Measurements from ENCODE around the gene WDR55. TPM values are rescaled to one million over a fixed set of nuclear protein-coding genes. Genes with fewer than 3 reads are reported as not detected.
A peak's percentile ranks its signal among the peaks of the same experiment; 100 is the strongest.
"Not testable (repeated sequence)": the region's sequence is repeated elsewhere in the genome, so short reads cannot be mapped to it uniquely, and the experiment has no call there.

WDR55 gene
- total and polyA plus RNA-seq, 8 donors: 10.2 to 19.2 (median 12.1) TPM

DNA sequence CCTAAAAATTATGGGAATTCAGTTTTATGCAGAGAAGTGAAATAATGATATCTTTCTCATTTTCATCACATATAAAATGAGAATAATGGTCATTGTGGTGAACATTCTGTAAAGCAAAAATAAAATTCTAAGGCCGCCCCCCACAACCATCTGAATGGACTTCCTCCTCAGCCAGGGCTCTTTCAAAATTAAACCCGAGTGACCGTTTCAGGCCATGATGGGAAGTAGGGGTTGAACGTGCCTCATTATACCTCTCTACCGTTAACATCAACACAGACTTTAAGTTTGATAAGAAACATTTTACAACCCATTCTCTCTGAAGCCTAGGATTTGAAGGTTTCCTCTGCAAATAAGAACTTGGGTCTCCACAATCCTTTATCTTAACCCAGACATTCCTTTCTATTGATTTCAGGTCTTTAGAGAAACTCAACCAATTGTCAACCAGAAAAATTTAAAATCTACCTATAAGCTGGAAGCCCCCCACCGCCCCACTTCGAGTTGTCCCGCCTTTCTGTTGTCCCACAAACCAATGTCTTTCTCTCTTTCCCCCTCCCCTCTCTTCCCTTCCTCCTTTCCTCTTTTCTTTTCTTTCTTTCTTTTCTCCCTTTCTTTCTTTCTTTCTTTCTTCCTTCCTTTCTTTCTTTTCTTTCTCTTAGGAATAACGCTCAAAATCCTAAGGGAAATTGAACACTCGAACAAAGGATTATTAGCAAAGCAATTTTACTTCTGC lies 27.2 kb upstream of the WDR55 start:
- Histone ChIP-seq H3K36me3 (no peaks in the 10 kb centered on the region), H3K4me1 (peaks cover 0 to 15% (median 0%) of the 10 kb centered on the region in 3 donors), H3K27me3 (no peaks in the 10 kb centered on the region), H3K4me3 (no peak overlapping the region), H3K9me3 (no peaks in the 10 kb centered on the region), H3K27ac (no peak overlapping the region)
- 77 to 83% methylated on average over 10 of the region's 10 CpGs for WGBS, 2 donors
- intact Hi-C loops (cut with DNase I): loop anchor here in 2 of 3 donors (10.0 kb wide), 2 partner anchors 73 to 273 kb away; partner anchors contain the start of genes APBB3 (in 1 of the 2), SLC35A4 (in 1 of the 2) and SLC4A9 (in 1 of the 2)
- TF ChIP-seq, protein P1, sequence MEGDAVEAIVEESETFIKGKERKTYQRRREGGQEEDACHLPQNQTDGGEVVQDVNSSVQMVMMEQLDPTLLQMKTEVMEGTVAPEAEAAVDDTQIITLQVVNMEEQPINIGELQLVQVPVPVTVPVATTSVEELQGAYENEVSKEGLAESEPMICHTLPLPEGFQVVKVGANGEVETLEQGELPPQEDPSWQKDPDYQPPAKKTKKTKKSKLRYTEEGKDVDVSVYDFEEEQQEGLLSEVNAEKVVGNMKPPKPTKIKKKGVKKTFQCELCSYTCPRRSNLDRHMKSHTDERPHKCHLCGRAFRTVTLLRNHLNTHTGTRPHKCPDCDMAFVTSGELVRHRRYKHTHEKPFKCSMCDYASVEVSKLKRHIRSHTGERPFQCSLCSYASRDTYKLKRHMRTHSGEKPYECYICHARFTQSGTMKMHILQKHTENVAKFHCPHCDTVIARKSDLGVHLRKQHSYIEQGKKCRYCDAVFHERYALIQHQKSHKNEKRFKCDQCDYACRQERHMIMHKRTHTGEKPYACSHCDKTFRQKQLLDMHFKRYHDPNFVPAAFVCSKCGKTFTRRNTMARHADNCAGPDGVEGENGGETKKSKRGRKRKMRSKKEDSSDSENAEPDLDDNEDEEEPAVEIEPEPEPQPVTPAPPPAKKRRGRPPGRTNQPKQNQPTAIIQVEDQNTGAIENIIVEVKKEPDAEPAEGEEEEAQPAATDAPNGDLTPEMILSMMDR (IDR thresholded peaks at IDR 0.05): no peak
- no peak for FAIRE-seq
- no peak for ATAC-seq
- no peak for DNase-seq

GRCh38 chr5:140638898-140639147 lies 25.9 kb upstream of the WDR55 start:
- Histone ChIP-seq H3K4me3 (peak overlapping the region in 3 of 4 donors; percentile 75 to 93 (median 76)), H3K36me3 (peaks cover 0 to 11% (median 0%) of the 10 kb centered on the region in 3 donors), H3K27ac (peak overlapping the region; percentile 56 to 79 (median 71))
- WGBS, 2 donors: 5 to 6% methylated on average over 9 of the region's 9 CpGs
- intact Hi-C loops (cut with DNase I): loop anchor here in 2 of 3 donors (10.0 kb wide), 2 partner anchors 74 to 274 kb away; partner anchors contain the start of genes APBB3 (in 1 of the 2), SLC35A4 (in 1 of the 2) and SLC4A9 (in 1 of the 2)
- not testable (repeated sequence) for DNase-seq, H3K27me3 ChIP-seq, ATAC-seq, H3K9me3 ChIP-seq, H3K4me1 ChIP-seq, FAIRE-seq

DNA sequence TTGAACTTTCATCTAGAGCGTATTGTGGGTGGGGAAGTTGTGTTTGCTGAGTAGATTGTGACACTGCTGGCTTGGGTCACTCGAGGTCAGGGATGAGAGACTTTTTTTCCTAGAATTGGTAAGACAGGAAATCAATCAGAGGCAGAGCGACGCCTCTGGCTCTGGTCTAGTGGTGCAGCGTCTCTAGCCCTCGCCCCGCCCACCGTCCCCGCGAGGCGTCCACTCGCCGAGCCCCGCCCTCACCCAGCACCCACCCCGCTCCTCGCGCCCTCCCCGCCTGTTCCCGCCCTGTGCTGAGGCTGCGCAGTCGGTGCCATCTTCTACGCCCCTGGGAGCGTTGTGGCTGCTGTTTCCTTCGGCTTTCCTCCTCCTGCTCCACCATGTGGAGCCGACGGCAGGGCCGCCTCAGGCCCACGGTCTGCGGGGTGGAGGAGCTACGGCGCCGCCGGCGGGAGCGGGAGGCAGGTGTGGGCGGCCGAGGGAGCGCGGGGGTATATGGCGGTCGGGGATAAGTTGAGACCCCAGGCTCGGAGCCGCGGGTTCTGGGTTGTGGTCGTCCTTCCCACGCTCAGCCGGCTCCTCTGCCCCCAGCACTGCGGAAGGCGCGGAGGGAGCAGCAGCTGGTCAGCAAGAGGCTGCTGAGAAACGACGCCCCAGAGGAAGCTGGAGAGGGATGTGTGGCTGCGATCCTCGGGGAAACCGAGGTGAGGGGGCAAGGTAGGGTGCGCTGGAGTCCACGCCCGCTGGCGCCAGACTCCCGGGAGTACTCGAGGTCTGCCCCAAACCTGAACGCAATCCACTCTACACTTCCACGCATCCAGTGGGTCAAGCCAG lies 25.3 kb upstream of the WDR55 start, which contains the start of gene TMCO6:
Gene TMCO6 (plus strand): TSS at position 304 of the 834 bp plus-strand sequence. CDS start 77 bp downstream, at position 381.
- Histone ChIP-seq H3K27ac (peak within 1 kb of the TSS; percentile 60 to 79 (median 71)), H3K9me3 (no peaks in the 10 kb centered on the region), H3K27me3 (no peaks in the 10 kb centered on the region), H3K36me3 (peaks cover 0 to 16% (median 0%) of the 10 kb centered on the region in 3 donors), H3K4me1 (peaks cover 0 to 7% (median 0%) of the 10 kb centered on the region in 3 donors), H3K4me3 (peak within 1 kb of the TSS; percentile 68 to 93 (median 76))
- ATAC-seq: peak; percentile 98 to 99 (median 98)
- peak; percentile 96 to 98 (median 98) for DNase-seq
- FAIRE-seq: no peak
- TF ChIP-seq, protein P1 (IDR thresholded peaks at IDR 0.05): peak; percentile 35 to 63 (median 44)
- intact Hi-C loops (cut with DNase I): loop anchor here in 2 of 3 donors (10.0 kb wide), 2 partner anchors 75 to 275 kb away; partner anchors contain the start of genes APBB3 (in 1 of the 2), SLC35A4 (in 1 of the 2) and SLC4A9 (in 1 of the 2)
- WGBS, 2 donors: 0% methylated on average over 45 to 63 of the region's 63 CpGs

- no peak for DNase-seq
- WGBS, 2 donors: 88 to 89% methylated on average over 8 of the region's 8 CpGs
These were observed 23.0 kb upstream of the WDR55 start for GRCh38 chr5:140641716-140642115.

More at GRCh38 chr5:140641716-140642115, 23.0 kb upstream of the WDR55 start:
- Histone ChIP-seq H3K27me3 (no peaks in the 10 kb centered on the region), H3K27ac (no peak overlapping the region), H3K9me3 (no peaks in the 10 kb centered on the region), H3K4me1 (peaks cover 0 to 14% (median 6%) of the 10 kb centered on the region in 3 donors), H3K36me3 (peaks cover 0 to 28% (median 0%) of the 10 kb centered on the region in 3 donors), H3K4me3 (no peak overlapping the region)
- TF ChIP-seq, protein P1 (IDR thresholded peaks at IDR 0.05): no peak
- ATAC-seq: no peak
- intact Hi-C loops (cut with DNase I): no loop called here
- FAIRE-seq: no peak
